ENCODE measurements around the gene FSTL5.
"Not testable (repeated sequence)": the region's sequence is repeated elsewhere in the genome, so short reads cannot be mapped to it uniquely, and the experiment has no call there.

Gene FSTL5

GRCh38 chr4:162163892-162164759, at the start of gene FSTL5:
TSS of gene FSTL5 (minus strand) at chr4:162164000. CDS start at chr4:162111396, 52,604 bp downstream.
- DNase-seq (ENCODE audit: low read depth in 3 of 3) = peak; percentile 3 to 26 (median 18)

DNA sequence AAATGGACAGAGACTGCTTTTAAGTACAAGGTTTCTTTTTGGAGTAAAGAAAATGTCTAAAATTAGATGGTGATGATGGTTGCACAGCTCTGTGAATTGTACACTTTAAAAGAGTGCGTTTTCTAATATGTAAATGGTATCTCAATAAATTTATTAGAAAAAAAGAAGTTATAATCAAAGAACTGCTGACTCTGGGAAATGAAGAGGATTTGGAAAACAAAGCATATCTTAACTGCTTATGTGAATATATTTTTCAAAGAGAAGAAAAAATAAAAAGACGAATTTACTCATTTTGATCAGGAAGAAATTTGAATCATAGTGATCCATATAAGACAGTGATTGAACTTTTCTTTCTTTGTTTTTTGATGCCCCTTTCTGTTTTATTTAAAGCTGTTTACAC, 45.9 kb upstream of the FSTL5 start:
- no peak for DNase-seq (ENCODE audit: low read depth in 3 of 3)

GRCh38 chr4:162203478-162203877, 39.7 kb upstream of the FSTL5 start:
- DNase-seq (ENCODE audit: low read depth in 3 of 3) = not testable (repeated sequence)

DNA sequence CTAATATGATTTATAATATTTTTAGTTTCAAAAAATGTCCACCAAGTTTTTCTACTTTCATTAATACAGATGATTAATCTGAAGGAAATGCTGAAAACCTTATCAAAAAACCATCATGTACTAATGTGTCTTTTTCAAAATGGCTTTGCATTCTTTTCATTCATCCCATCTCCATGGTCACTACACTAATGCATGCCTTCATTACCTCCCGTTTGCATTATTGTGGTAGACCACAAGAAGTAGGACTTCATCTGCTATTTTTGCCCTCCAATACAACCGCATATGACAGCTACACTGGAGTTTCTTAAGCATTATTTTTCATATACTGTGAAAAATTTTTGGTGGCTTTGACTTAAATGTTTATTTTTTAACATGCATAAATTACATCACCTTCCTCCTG, 37.9 kb upstream of the FSTL5 start:
- DNase-seq (ENCODE audit: low read depth in 3 of 3) = no peak

- DNase-seq (ENCODE audit: low read depth in 3 of 3) = no peak
These were observed 6.7 kb upstream of the FSTL5 start for GRCh38 chr4:162170509-162170908.

GRCh38 chr4:162164906-162165510, 1.2 kb upstream of the FSTL5 start:
- DNase-seq (ENCODE audit: low read depth in 3 of 3) = no peak

DNA sequence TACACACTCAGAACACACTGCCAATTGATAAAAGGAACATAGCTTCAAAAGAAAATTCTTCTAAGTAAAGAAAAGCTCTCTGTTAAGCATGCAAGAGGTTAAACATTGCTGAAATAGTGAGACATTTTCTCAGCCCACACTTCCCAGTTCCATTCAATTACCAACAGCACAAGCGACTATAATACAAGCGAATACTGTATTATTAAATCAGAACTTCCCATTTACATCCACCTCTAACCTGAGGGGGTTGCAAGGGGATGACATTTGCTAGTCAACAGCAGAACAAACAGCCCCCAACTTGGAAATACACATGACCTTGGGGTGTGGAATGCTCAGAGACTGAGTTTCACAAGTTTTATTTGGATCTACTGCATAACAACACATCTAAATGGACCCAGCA, 1.1 kb downstream of the FSTL5 start:
- DNase-seq (ENCODE audit: low read depth in 3 of 3) = no peak

DNA sequence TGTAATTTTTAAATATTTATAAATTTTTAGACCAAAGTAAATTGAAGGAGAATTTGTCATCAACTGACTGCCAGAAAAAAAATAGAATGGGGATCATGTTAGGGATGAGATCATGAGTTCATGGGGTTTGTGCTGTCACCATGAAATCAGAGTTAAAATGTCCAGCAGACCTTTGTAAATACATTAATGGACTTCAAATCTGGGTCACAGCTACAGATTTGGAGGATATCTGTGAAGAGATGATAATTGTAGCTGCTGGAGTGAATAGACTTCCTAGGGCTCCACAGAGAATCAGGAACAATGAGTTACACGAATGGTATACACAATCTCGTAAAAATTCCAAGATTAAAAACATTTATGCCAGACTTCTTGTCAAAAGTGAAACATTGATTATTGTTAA, 6.6 kb downstream of the FSTL5 start:
- no peak for DNase-seq (ENCODE audit: low read depth in 3 of 3)

- DNase-seq (ENCODE audit: low read depth in 3 of 3) = no peak
These were observed 8.8 kb downstream of the FSTL5 start for GRCh38 chr4:162154862-162155540.

GRCh38 chr4:162151850-162152249, 11.9 kb downstream of the FSTL5 start:
- DNase-seq (ENCODE audit: low read depth in 3 of 3) = no peak

DNA sequence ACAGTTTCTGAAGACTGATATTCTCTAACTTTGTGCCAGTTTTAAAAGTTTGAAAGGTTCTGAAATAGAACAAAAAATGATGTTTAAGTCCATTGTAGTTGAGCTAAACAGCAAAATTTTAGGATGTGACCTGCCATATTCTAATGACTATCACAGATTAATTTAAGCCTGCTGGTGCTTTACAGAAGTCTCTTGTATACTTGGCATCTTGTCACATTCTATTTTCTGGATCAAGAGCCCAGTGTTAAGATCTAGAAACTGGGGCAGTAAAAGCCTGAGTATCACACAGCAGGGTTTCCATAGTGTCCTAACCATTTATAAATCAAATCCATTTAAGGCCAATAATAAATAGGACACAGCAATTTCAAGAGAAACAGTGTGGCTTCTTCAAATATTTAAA, 12.4 kb downstream of the FSTL5 start:
- DNase-seq (ENCODE audit: low read depth in 3 of 3) = no peak

DNA sequence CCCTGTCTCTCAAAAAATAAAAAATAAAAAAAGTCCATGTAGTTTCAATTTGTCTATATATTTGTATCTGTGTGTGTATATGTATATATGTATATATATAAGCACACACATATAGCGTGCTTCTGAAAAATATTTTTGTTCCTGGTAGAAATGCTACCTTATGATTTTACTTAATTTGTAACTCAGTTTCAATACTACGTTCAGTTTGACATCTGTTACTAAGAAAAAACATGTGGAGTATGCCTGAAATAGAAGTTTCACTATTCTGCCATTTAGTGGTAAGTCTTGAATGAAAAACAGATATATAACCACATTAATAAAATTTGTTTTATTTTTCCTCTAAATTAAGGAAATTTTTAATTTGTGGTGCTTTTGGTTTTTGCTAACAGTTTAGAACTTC, 14.2 kb downstream of the FSTL5 start:
- DNase-seq (ENCODE audit: low read depth in 3 of 3) = no peak

DNA sequence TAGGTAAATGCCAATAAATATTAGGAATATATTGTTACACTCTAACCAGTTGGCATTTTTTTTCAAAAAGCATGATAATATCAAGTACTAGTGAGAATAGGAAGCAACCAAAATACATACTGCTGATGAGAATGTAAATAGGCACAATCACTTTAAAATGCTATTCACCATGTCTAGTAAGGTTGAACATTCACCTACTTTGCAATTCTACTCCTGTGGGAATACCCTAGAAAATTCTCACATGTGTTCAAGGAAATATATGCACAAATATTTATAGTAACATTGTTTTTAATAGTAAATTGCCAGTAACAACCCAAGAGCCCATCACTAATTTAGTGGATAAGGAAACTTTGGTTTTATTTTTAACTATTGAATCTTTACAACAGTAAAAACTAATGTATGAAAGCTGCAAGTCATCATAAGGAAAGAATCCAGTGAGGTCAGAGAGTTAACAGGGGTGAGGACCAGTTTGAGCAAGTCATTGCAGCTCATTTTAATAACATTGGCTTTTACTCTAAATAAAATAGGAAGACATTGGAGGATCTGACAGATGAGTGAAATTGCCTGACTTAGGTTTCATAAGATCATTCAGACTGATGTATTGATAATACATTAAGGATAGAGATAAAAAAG, 23.6 kb downstream of the FSTL5 start:
- no peak for DNase-seq (ENCODE audit: low read depth in 3 of 3)

GRCh38 chr4:162139412-162139811, 24.4 kb downstream of the FSTL5 start:
- DNase-seq (ENCODE audit: low read depth in 3 of 3) = no peak

- DNase-seq (ENCODE audit: low read depth in 3 of 3) = no peak
These were observed 32.5 kb downstream of the FSTL5 start for GRCh38 chr4:162131256-162131655.

- no peak for DNase-seq (ENCODE audit: low read depth in 3 of 3)
These were observed 37.1 kb downstream of the FSTL5 start for GRCh38 chr4:162126729-162127128.

DNA sequence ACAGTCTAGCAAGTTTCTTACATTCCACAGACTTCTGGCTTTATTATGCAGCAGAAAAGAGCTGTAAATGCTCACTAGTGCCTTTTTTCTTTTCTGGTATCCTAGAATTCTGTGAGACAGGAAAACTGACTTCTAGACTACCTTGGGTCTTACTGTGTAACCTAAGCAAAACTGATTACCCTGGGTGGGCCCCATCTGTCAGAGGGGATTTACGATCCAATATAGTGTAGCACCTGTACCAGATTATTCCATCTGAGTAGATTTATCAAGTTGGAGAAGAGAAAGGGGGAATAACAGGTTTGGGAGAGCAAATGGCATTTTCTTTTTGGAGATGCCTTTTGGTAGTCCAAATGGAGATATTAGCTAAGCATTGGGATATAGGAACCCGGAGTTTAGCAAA, 46.7 kb downstream of the FSTL5 start:
- DNase-seq (ENCODE audit: low read depth in 3 of 3) = no peak

DNA sequence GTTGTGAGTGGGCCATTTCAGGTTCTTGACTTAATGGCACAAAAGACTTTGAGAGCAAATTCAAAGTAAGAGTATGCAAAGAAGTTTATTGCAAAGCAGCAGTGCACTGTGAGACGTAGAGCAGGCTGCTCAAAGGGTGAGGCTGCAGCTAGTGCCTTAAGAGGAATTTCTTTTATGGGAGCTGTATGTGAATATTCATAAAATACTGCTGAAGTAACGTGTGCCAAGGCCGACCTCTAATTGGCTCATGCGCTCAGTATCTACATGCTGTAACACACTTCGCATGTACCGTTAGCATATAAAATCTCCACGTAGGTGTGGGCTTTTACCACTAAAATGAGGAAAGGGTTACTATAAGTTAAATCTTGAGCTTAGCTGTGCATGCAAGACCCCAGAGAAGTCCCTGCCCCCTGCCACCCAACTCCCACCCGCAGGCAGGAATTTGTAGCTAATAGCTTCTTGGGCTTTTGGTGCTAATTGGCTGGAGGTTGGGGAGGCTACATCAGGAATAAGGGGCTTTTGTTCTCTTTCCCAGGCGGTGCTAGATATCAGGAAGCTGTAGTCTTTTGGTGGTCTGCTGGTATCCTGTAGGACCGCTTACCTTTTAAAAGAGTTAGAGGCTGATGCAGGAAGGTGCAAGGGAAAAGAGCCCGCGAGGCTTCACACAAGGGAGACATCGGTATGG, 47.6 kb downstream of the FSTL5 start:
- no peak for DNase-seq (ENCODE audit: low read depth in 3 of 3)

DNA sequence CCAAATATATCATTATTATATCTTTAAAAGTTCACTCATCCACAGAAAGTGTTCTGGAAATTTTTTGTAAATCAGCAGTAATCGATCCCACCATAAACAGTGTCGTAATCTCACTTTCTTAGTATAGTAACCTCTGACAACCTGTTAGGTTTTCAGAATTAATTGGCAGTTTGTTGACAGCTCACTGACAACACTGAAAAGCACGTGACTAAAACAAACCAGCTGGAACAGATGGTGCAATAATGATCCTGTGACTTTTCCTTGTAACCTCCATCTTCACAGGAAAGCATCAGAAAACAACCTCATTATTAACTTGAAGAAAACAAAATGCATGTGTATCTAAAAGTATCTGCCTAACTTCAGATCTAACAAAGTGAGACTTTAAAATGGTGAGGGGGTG, 48.5 kb downstream of the FSTL5 start:
- DNase-seq (ENCODE audit: low read depth in 3 of 3) = no peak

DNA sequence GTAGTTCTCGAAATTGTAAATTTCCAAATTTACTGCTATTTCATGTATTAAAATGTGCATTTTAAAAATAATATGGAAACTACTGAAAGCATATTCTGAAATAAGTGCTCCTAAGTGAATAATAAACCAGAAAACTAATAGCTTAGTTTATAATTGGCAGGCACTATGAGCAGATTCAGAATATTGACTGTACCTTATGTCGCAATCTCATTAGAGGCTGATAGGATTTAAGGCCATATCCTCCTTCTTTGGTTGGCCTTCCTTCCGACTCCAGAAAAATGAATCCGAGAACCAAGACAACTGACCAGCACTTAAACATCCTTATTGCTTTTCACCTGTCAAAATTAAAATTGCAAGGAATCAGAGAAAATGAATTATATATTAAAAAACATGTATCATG, 52.7 kb downstream of the FSTL5 start:
- DNase-seq (ENCODE audit: low read depth in 3 of 3) = no peak

GRCh38 chr4:162104459-162105124, 59.2 kb downstream of the FSTL5 start:
- DNase-seq (ENCODE audit: low read depth in 3 of 3) = no peak

All from stimulated activated CD4-positive, alpha-beta T cell treated with anti-CD3 and anti-CD28 coated beads, TNF-alpha, amount 100 ng/mL, for 48 hours (primary cell).